Measurements from ENCODE around the gene THAP2. TPM values are rescaled to one million over a fixed set of nuclear protein-coding genes. Genes with fewer than 3 reads are reported as not detected.
"Not testable (repeated sequence)": the region's sequence is repeated elsewhere in the genome, so short reads cannot be mapped to it uniquely, and the experiment has no call there.

Gene THAP2
- total RNA-seq, 1 donor from 2014 or later, result 5.2 TPM

- no peak overlapping the region for H3K4me3 Mint-ChIP-seq (ENCODE audit: unreplicated experiment)
- no peaks in the 10 kb centered on the region for H3K9me3 Mint-ChIP-seq (ENCODE audit: low read depth)
- H3K27me3 Mint-ChIP-seq (ENCODE audit: low read depth), result no peaks in the 10 kb centered on the region
- no peak overlapping the region for H3K27ac Mint-ChIP-seq (ENCODE audit: unreplicated experiment)
- no peak for DNase-seq (ENCODE audit: low spot score)
- peaks cover 2% of the 10 kb centered on the region for H3K36me3 Mint-ChIP-seq (ENCODE audit: low read depth)
- peaks cover 26% of the 10 kb centered on the region for H3K4me1 Mint-ChIP-seq (ENCODE audit: low read depth)
- no peak for TF ChIP-seq CTCF (IDR thresholded peaks at IDR 0.05)
These were observed 25.0 kb downstream of the THAP2 start for GRCh38 chr12:71688961-71689570.

GRCh38 chr12:71691504-71692129 is 27.5 kb downstream of the THAP2 start:
- no peak for DNase-seq (ENCODE audit: low spot score)
- Mint-ChIP-seq H3K36me3 (ENCODE audit: low read depth) (peaks cover 5% of the 10 kb centered on the region), H3K27ac (ENCODE audit: unreplicated experiment) (no peak overlapping the region), H3K4me1 (ENCODE audit: low read depth) (peaks cover 23% of the 10 kb centered on the region), H3K9me3 (ENCODE audit: low read depth) (no peaks in the 10 kb centered on the region), H3K27me3 (ENCODE audit: low read depth) (no peaks in the 10 kb centered on the region), H3K4me3 (ENCODE audit: unreplicated experiment) (no peak overlapping the region)
- no peak for TF ChIP-seq CTCF (IDR thresholded peaks at IDR 0.05)

- no peak overlapping the region for H3K4me3 Mint-ChIP-seq (ENCODE audit: unreplicated experiment)
- H3K4me1 Mint-ChIP-seq (ENCODE audit: low read depth), result peaks cover 12% of the 10 kb centered on the region
- no peaks in the 10 kb centered on the region for H3K27me3 Mint-ChIP-seq (ENCODE audit: low read depth)
- H3K36me3 Mint-ChIP-seq (ENCODE audit: low read depth), result peaks cover 10% of the 10 kb centered on the region
- no peaks in the 10 kb centered on the region for H3K9me3 Mint-ChIP-seq (ENCODE audit: low read depth)
- no peak for DNase-seq (ENCODE audit: low spot score)
- H3K27ac Mint-ChIP-seq (ENCODE audit: unreplicated experiment), result no peak overlapping the region
- TF ChIP-seq CTCF (IDR thresholded peaks at IDR 0.05), result no peak
These were observed 29.0 kb downstream of the THAP2 start for GRCh38 chr12:71693126-71693525.

GRCh38 chr12:71693651-71694050 is 29.6 kb downstream of the THAP2 start:
- not testable (repeated sequence) for H3K9me3 Mint-ChIP-seq (ENCODE audit: low read depth); H3K4me3 Mint-ChIP-seq (ENCODE audit: unreplicated experiment); H3K27me3 Mint-ChIP-seq (ENCODE audit: low read depth); H3K4me1 Mint-ChIP-seq (ENCODE audit: low read depth); DNase-seq (ENCODE audit: low spot score); H3K27ac Mint-ChIP-seq (ENCODE audit: unreplicated experiment)
- peaks cover 10% of the 10 kb centered on the region for H3K36me3 Mint-ChIP-seq (ENCODE audit: low read depth)

GRCh38 chr12:71694099-71694820 is 30.2 kb downstream of the THAP2 start:
- no peak for DNase-seq (ENCODE audit: low spot score)
- Mint-ChIP-seq H3K36me3 (ENCODE audit: low read depth) (peaks cover 15% of the 10 kb centered on the region), H3K4me3 (ENCODE audit: unreplicated experiment) (no peak overlapping the region), H3K27ac (ENCODE audit: unreplicated experiment) (no peak overlapping the region), H3K9me3 (ENCODE audit: low read depth) (no peaks in the 10 kb centered on the region), H3K4me1 (ENCODE audit: low read depth) (peaks cover 3% of the 10 kb centered on the region), H3K27me3 (ENCODE audit: low read depth) (no peaks in the 10 kb centered on the region)
- TF ChIP-seq CTCF (IDR thresholded peaks at IDR 0.05), result no peak
